OCI-LY1 (cell line): ENCODE measurements around the gene LRMDA.

Source experiments
- H2AFZ ChIP-seq: fragments of 200-600 bp; sonication (generic), shearing (Covaris generic); 2 replicates; pipeline ENCODE4 v1.6.0; 2014; ENCODE audit warnings: antibody characterized with exemption, mild to moderate bottlenecking, low read length
- H3F3A ChIP-seq: fragments of 200-600 bp; sonication (generic), shearing (Covaris generic); 2 replicates; pipeline ENCODE4 v1.6.0; 2014; ENCODE audit warnings: mild to moderate bottlenecking, antibody characterized with exemption, low read length, moderate library complexity; ENCODE audit not compliant: insufficient read depth
- H3K27ac ChIP-seq: fragments of 200-600 bp; sonication (generic); 2 replicates; pipeline ENCODE4 v1.5.1; 2014; ENCODE audit warnings: low read length, mixed run types, mild to moderate bottlenecking, low read depth; ENCODE audit not compliant: poor library complexity, severe bottlenecking
- H3K27me3 ChIP-seq: fragments of 200-600 bp; sonication (generic); 2 replicates; pipeline ENCODE4 v1.6.0; 2014; ENCODE audit warnings: antibody characterized with exemption, mild to moderate bottlenecking, low read length, moderate library complexity; ENCODE audit not compliant: insufficient read depth
- H3K36me3 ChIP-seq: fragments of 200-600 bp; sonication (generic); 2 replicates; pipeline ENCODE4 v1.6.1; 2014; ENCODE audit warnings: mild to moderate bottlenecking, antibody characterized with exemption, low read length, moderate library complexity, mixed read lengths; ENCODE audit not compliant: insufficient read depth
- H3K4me1 ChIP-seq: fragments of 200-600 bp; sonication (generic); 2 replicates; pipeline ENCODE4 v1.5.1; 2014; ENCODE audit warnings: mild to moderate bottlenecking, low read length, moderate library complexity; ENCODE audit not compliant: insufficient read depth, severe bottlenecking
- H3K4me2 ChIP-seq: fragments of 200-600 bp; sonication (generic), shearing (Covaris generic); 2 replicates; pipeline ENCODE4 v1.6.1; 2014; ENCODE audit warnings: low read length
- H3K4me3 ChIP-seq: fragments of 200-600 bp; sonication (generic); 2 replicates; pipeline ENCODE4 v1.5.1; 2014; ENCODE audit warnings: low read length, low read depth, mild to moderate bottlenecking, mixed read lengths; ENCODE audit not compliant: poor library complexity, severe bottlenecking
- H3K79me2 ChIP-seq: fragments of 200-600 bp; shearing (Covaris generic); 2 replicates; pipeline ENCODE4 v1.6.1; 2016; ENCODE audit warnings: mixed run types, low read length, mixed read lengths; ENCODE audit not compliant: insufficient read depth
- H3K9ac ChIP-seq: fragments of 200-600 bp; sonication (generic), shearing (Covaris generic); 2 replicates; pipeline ENCODE4 v1.6.1; 2014; ENCODE audit warnings: mild to moderate bottlenecking, low read length, mixed read lengths
- H3K9me2 ChIP-seq: fragments of 200-600 bp; sonication (generic), shearing (Covaris generic); 2 replicates; pipeline ENCODE4 v1.6.1; 2014; ENCODE audit warnings: low read depth, mild to moderate bottlenecking, low read length, mixed read lengths
- H3K9me3 ChIP-seq: fragments of 200-600 bp; shearing (Covaris generic); 2 replicates; pipeline ENCODE4 v1.6.1; 2014; ENCODE audit warnings: low read length, mixed read lengths
- H4K20me1 ChIP-seq: fragments of 200-600 bp; sonication (generic), shearing (Covaris generic); 2 replicates; pipeline ENCODE4 v1.6.0; 2016; ENCODE audit warnings: mild to moderate bottlenecking, low read length; ENCODE audit not compliant: insufficient read depth
- EZH2 ChIP-seq: fragments of 200-600 bp; sonication (generic), shearing (Covaris generic); IDR thresholded peaks from 2 replicates; pipeline ENCODE4 v1.8.0; 2017; ENCODE audit warnings: borderline replicate concordance, mixed run types, mild to moderate bottlenecking, antibody characterized with exemption, low read length, moderate library complexity, mixed read lengths
- TF ChIP-seq, protein P1 (sequence below): fragments of 200-600 bp; sonication (generic), shearing (Covaris generic); IDR thresholded peaks from 2 replicates; pipeline ENCODE4 v1.5.1; 2017; ENCODE audit warnings: mild to moderate bottlenecking, antibody characterized with exemption, low read length, moderate library complexity, mixed read lengths

The LRMDA gene

DNA sequence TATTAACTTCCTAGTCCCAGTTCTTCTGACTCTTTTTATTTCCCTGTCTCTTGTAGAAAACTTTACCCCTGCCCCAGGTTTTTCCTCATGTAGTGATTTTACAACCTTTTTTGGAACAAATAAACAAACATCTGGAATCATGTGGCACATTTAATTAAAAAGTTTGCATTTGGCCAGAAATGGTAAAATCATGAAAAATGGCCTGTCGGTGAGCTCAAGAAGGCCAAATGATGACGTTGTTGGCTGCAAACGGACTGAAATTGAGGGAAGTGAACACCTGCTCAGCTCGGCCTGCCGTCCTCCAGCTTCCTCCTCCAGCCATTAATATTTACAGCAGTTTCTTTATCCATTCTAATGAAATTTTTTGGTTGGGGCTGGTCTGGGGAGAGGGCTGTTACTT lies 902.8 kb downstream of the LRMDA start:
- Histone ChIP-seq H3K79me2 (no peaks in the 10 kb centered on the region), H3K4me1 (no peaks in the 10 kb centered on the region), H3K9me3 (no peaks in the 10 kb centered on the region), H3K9me2 (no peaks in the 10 kb centered on the region), H3K36me3 (no peaks in the 10 kb centered on the region), H3K9ac (no peak overlapping the region), H2AFZ (no peak overlapping the region), H3K27me3 (no peaks in the 10 kb centered on the region), H4K20me1 (no peaks in the 10 kb centered on the region), H3K4me3 (no peak overlapping the region), H3F3A (no peaks in the 10 kb centered on the region), H3K27ac (no peak overlapping the region), H3K4me2 (no peak overlapping the region)
- TF ChIP-seq, protein P1, sequence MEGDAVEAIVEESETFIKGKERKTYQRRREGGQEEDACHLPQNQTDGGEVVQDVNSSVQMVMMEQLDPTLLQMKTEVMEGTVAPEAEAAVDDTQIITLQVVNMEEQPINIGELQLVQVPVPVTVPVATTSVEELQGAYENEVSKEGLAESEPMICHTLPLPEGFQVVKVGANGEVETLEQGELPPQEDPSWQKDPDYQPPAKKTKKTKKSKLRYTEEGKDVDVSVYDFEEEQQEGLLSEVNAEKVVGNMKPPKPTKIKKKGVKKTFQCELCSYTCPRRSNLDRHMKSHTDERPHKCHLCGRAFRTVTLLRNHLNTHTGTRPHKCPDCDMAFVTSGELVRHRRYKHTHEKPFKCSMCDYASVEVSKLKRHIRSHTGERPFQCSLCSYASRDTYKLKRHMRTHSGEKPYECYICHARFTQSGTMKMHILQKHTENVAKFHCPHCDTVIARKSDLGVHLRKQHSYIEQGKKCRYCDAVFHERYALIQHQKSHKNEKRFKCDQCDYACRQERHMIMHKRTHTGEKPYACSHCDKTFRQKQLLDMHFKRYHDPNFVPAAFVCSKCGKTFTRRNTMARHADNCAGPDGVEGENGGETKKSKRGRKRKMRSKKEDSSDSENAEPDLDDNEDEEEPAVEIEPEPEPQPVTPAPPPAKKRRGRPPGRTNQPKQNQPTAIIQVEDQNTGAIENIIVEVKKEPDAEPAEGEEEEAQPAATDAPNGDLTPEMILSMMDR, result no peak
- no peak for TF ChIP-seq EZH2

DNA sequence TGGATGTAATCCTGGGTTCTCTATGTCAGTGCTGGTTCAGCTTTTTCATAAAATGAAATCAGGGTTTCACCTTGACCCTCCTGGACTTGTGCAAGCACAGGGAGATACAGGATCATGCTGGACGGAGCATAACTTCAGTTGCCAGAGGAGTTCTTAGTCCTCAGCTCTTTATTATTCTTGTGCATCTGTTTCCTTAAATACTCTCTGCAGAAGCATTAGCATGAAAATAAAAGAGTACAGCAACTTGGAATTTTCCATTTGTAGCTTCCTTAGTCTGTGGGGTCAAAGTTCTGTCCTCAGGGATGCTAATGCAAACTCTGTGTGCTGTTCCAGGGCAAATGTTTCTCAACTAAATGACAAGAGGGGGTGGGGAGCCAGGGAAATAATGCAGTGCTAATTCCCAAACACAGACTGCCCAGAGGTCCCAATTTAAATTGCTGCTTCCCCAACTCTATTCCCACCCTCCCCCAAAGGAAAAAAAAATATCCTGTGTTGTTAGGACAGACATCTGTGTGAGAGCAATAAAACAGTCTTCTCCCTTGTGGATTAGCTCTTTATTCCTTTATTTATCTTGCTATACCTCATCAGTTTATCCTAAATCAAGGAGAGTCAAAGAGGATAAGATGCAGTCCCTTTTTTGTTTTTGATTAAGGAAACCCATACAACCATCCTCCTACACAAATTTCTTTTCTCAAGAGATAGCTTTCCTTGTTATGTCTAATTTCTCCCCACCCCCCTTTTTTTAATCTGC lies 905.0 kb downstream of the LRMDA start:
- no peaks in the 10 kb centered on the region for H3F3A ChIP-seq
- no peak overlapping the region for H3K9ac ChIP-seq
- H3K27me3 ChIP-seq, result no peaks in the 10 kb centered on the region
- H3K27ac ChIP-seq, result no peak overlapping the region
- TF ChIP-seq, protein P1, result no peak
- no peak for TF ChIP-seq EZH2
- H3K9me3 ChIP-seq, result no peaks in the 10 kb centered on the region
- H3K4me1 ChIP-seq, result no peaks in the 10 kb centered on the region
- no peak overlapping the region for H3K4me3 ChIP-seq
- H3K4me2 ChIP-seq, result no peak overlapping the region
- no peaks in the 10 kb centered on the region for H3K79me2 ChIP-seq
- no peaks in the 10 kb centered on the region for H3K36me3 ChIP-seq
- H3K9me2 ChIP-seq, result no peaks in the 10 kb centered on the region
- no peaks in the 10 kb centered on the region for H4K20me1 ChIP-seq
- no peak overlapping the region for H2AFZ ChIP-seq

DNA sequence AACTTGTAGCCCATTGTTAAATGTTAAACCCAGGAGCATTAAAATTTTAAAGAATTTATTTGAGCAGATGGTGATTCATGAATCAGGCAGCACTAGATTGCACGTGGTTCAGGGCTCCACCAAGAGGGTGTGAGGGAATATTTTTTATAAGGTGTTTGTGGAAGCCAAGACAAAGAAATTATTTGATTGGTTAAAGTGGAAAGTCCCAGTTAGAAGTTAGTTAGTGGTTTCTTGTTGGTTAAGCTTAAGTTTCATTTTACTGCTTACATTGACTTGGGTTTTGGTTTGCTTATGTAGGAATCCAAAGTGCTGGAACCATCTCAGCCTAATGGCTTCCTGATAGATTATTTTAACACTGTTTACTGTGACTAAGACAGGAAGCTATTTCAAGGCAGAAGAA lies 906.2 kb downstream of the LRMDA start:
- Histone ChIP-seq H3K9me3 (no peaks in the 10 kb centered on the region), H3K79me2 (no peaks in the 10 kb centered on the region), H3K4me2 (no peak overlapping the region), H3K27ac (no peak overlapping the region), H3K9me2 (no peaks in the 10 kb centered on the region), H3K27me3 (no peaks in the 10 kb centered on the region), H3K9ac (no peak overlapping the region), H3K36me3 (no peaks in the 10 kb centered on the region), H4K20me1 (no peaks in the 10 kb centered on the region), H2AFZ (no peak overlapping the region), H3F3A (no peaks in the 10 kb centered on the region), H3K4me3 (no peak overlapping the region), H3K4me1 (no peaks in the 10 kb centered on the region)
- no peak for TF ChIP-seq EZH2
- TF ChIP-seq, protein P1, result no peak
